OCI-LY1 (cell line): ENCODE measurements around the gene KLF15.

Source experiments
- H2AFZ ChIP-seq: fragments of 200-600 bp; sonication (generic), shearing (Covaris generic); 2 replicates; pipeline ENCODE4 v1.6.0; 2014; ENCODE audit warnings: antibody characterized with exemption, mild to moderate bottlenecking, low read length
- H3F3A ChIP-seq: fragments of 200-600 bp; sonication (generic), shearing (Covaris generic); 2 replicates; pipeline ENCODE4 v1.6.0; 2014; ENCODE audit warnings: mild to moderate bottlenecking, antibody characterized with exemption, low read length, moderate library complexity; ENCODE audit not compliant: insufficient read depth
- H3K27ac ChIP-seq: fragments of 200-600 bp; sonication (generic); 2 replicates; pipeline ENCODE4 v1.5.1; 2014; ENCODE audit warnings: low read length, mixed run types, mild to moderate bottlenecking, low read depth; ENCODE audit not compliant: poor library complexity, severe bottlenecking
- H3K27me3 ChIP-seq: fragments of 200-600 bp; sonication (generic); 2 replicates; pipeline ENCODE4 v1.6.0; 2014; ENCODE audit warnings: antibody characterized with exemption, mild to moderate bottlenecking, low read length, moderate library complexity; ENCODE audit not compliant: insufficient read depth
- H3K36me3 ChIP-seq: fragments of 200-600 bp; sonication (generic); 2 replicates; pipeline ENCODE4 v1.6.1; 2014; ENCODE audit warnings: mild to moderate bottlenecking, antibody characterized with exemption, low read length, moderate library complexity, mixed read lengths; ENCODE audit not compliant: insufficient read depth
- H3K4me1 ChIP-seq: fragments of 200-600 bp; sonication (generic); 2 replicates; pipeline ENCODE4 v1.5.1; 2014; ENCODE audit warnings: mild to moderate bottlenecking, low read length, moderate library complexity; ENCODE audit not compliant: insufficient read depth, severe bottlenecking
- H3K4me2 ChIP-seq: fragments of 200-600 bp; sonication (generic), shearing (Covaris generic); 2 replicates; pipeline ENCODE4 v1.6.1; 2014; ENCODE audit warnings: low read length
- H3K4me3 ChIP-seq: fragments of 200-600 bp; sonication (generic); 2 replicates; pipeline ENCODE4 v1.5.1; 2014; ENCODE audit warnings: low read length, low read depth, mild to moderate bottlenecking, mixed read lengths; ENCODE audit not compliant: poor library complexity, severe bottlenecking
- H3K79me2 ChIP-seq: fragments of 200-600 bp; shearing (Covaris generic); 2 replicates; pipeline ENCODE4 v1.6.1; 2016; ENCODE audit warnings: mixed run types, low read length, mixed read lengths; ENCODE audit not compliant: insufficient read depth
- H3K9ac ChIP-seq: fragments of 200-600 bp; sonication (generic), shearing (Covaris generic); 2 replicates; pipeline ENCODE4 v1.6.1; 2014; ENCODE audit warnings: mild to moderate bottlenecking, low read length, mixed read lengths
- H3K9me2 ChIP-seq: fragments of 200-600 bp; sonication (generic), shearing (Covaris generic); 2 replicates; pipeline ENCODE4 v1.6.1; 2014; ENCODE audit warnings: low read depth, mild to moderate bottlenecking, low read length, mixed read lengths
- H3K9me3 ChIP-seq: fragments of 200-600 bp; shearing (Covaris generic); 2 replicates; pipeline ENCODE4 v1.6.1; 2014; ENCODE audit warnings: low read length, mixed read lengths
- H4K20me1 ChIP-seq: fragments of 200-600 bp; sonication (generic), shearing (Covaris generic); 2 replicates; pipeline ENCODE4 v1.6.0; 2016; ENCODE audit warnings: mild to moderate bottlenecking, low read length; ENCODE audit not compliant: insufficient read depth
- EZH2 ChIP-seq: fragments of 200-600 bp; sonication (generic), shearing (Covaris generic); IDR thresholded peaks from 2 replicates; pipeline ENCODE4 v1.8.0; 2017; ENCODE audit warnings: borderline replicate concordance, mixed run types, mild to moderate bottlenecking, antibody characterized with exemption, low read length, moderate library complexity, mixed read lengths
- TF ChIP-seq, protein P1 (sequence below): fragments of 200-600 bp; sonication (generic), shearing (Covaris generic); IDR thresholded peaks from 2 replicates; pipeline ENCODE4 v1.5.1; 2017; ENCODE audit warnings: mild to moderate bottlenecking, antibody characterized with exemption, low read length, moderate library complexity, mixed read lengths

Gene KLF15

DNA sequence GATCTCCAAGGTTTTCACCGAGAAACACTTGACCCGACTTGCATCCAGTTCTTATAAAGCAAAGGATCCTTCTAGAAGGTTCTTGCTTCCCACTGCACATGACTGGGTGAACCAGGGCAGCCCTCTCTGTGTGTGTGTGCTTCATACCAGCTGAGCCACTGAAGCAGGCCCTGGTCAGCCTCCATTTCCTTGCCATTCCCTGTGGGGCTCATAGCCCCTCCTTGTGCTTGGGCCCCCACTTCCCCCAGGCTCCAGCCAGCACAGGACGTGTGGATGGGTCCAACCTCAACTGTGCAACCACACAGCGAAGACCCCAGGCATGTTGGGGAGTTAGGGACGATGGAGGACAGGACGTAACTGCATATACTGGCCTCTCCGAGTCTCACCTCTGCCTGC lies 15.5 kb downstream of the KLF15 start:
- H3K9me3 ChIP-seq = no peaks in the 10 kb centered on the region

DNA sequence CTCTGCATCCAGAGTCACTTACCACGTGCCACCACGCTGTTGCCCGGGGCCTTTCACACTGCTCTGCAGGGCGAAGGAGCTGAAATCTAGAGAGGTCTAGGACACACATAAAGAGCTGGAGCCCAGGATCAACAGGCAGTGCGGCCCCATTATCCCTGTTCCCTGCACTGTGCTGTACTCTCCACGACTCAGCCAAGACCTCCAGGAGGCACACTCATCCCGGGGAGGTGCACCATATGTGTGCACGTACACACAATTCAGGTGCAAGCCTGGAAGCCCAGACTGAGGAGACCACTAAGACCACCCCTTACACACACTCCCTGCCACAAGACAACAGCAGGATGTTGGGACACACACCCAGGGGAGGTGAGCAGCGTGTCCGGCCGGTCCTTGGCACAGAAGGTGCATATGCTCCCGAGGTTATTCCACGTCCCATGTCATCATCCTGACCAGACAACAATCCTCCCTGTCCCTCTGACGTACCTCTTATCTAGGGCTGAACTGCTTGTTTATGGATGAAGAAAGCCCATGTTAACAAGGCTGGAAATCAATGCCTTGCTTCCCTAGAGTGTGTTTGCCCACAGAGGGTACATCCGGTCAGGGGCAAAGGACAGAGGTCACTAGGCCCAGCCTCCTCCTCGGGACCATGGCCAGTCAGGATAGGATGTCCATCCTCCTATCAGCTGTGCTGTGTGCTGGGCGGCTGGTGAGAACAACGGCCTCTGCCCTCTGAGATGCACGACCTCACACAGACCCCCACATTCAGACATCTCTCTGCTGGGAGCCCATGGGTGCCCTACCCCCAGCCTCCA lies 16.1 kb downstream of the KLF15 start:
- no peaks in the 10 kb centered on the region for H4K20me1 ChIP-seq
- no peak overlapping the region for H3K9ac ChIP-seq
- H3K9me3 ChIP-seq = no peaks in the 10 kb centered on the region
- H3K36me3 ChIP-seq = no peaks in the 10 kb centered on the region
- H3K79me2 ChIP-seq = no peaks in the 10 kb centered on the region
- no peaks in the 10 kb centered on the region for H3K4me1 ChIP-seq
- no peak overlapping the region for H3K27ac ChIP-seq
- no peak overlapping the region for H2AFZ ChIP-seq
- H3K27me3 ChIP-seq = no peaks in the 10 kb centered on the region
- H3K4me2 ChIP-seq = no peak overlapping the region
- H3F3A ChIP-seq = no peaks in the 10 kb centered on the region
- no peak for TF ChIP-seq EZH2
- TF ChIP-seq, protein P1, sequence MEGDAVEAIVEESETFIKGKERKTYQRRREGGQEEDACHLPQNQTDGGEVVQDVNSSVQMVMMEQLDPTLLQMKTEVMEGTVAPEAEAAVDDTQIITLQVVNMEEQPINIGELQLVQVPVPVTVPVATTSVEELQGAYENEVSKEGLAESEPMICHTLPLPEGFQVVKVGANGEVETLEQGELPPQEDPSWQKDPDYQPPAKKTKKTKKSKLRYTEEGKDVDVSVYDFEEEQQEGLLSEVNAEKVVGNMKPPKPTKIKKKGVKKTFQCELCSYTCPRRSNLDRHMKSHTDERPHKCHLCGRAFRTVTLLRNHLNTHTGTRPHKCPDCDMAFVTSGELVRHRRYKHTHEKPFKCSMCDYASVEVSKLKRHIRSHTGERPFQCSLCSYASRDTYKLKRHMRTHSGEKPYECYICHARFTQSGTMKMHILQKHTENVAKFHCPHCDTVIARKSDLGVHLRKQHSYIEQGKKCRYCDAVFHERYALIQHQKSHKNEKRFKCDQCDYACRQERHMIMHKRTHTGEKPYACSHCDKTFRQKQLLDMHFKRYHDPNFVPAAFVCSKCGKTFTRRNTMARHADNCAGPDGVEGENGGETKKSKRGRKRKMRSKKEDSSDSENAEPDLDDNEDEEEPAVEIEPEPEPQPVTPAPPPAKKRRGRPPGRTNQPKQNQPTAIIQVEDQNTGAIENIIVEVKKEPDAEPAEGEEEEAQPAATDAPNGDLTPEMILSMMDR = no peak
- H3K4me3 ChIP-seq = no peak overlapping the region
- no peaks in the 10 kb centered on the region for H3K9me2 ChIP-seq

More for the DNA sequence above, 15.5 kb downstream of the KLF15 start:
- Histone ChIP-seq H3F3A (no peaks in the 10 kb centered on the region), H3K27me3 (no peaks in the 10 kb centered on the region), H3K27ac (no peak overlapping the region), H3K36me3 (no peaks in the 10 kb centered on the region), H3K4me3 (no peak overlapping the region), H3K79me2 (no peaks in the 10 kb centered on the region), H3K4me1 (no peaks in the 10 kb centered on the region), H2AFZ (no peak overlapping the region), H3K4me2 (no peak overlapping the region), H4K20me1 (no peaks in the 10 kb centered on the region), H3K9me2 (no peaks in the 10 kb centered on the region), H3K9ac (no peak overlapping the region)
- TF ChIP-seq, protein P1 = no peak
- no peak for TF ChIP-seq EZH2

DNA sequence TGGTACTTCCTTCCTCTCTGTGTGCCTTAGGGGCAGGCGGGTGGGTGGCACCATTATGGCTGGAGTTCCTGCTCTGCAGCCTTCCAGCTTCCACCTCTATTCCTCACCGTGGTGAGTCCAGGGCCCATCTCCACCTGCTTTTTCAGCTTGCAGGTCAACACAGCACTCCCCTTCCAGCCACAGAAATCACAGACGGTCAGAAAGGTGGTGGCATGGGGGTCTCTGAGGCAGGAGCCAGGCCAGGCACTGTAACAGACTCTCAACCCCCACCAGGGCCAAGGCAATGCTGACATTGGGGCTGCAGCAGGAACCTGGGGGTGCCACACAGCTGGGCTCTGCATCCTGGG lies 16.6 kb downstream of the KLF15 start:
- Histone ChIP-seq H3K9me2 (no peaks in the 10 kb centered on the region), H3K4me2 (no peak overlapping the region), H3F3A (no peaks in the 10 kb centered on the region), H2AFZ (no peak overlapping the region), H3K9me3 (no peaks in the 10 kb centered on the region), H4K20me1 (no peaks in the 10 kb centered on the region), H3K79me2 (no peaks in the 10 kb centered on the region), H3K9ac (no peak overlapping the region), H3K27me3 (no peaks in the 10 kb centered on the region), H3K4me1 (no peaks in the 10 kb centered on the region), H3K27ac (no peak overlapping the region), H3K36me3 (no peaks in the 10 kb centered on the region), H3K4me3 (no peak overlapping the region)
- TF ChIP-seq, protein P1 = no peak
- no peak for TF ChIP-seq EZH2
